ENCODE results near the gene GAP43. TPM values are rescaled to one million over a fixed set of nuclear protein-coding genes. Genes with fewer than 3 reads are reported as not detected.

The GAP43 gene, protein sequence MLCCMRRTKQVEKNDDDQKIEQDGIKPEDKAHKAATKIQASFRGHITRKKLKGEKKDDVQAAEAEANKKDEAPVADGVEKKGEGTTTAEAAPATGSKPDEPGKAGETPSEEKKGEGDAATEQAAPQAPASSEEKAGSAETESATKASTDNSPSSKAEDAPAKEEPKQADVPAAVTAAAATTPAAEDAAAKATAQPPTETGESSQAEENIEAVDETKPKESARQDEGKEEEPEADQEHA
- total RNA-seq (2021) (31.6 and 42.0 TPM in 2 replicates), Bru-seq, nascent RNA (percentile 66 among the genes with signal in this experiment), BruChase-seq, experiment 1, labeled RNA remaining after a 2-hour chase (percentile 54 among the genes with signal in this experiment), BruChase-seq, experiment 2, labeled RNA remaining after a 6-hour chase (percentile 51 among the genes with signal in this experiment)
- long read RNA-seq, transcript GAP43-201 (3 exons, 1,691 nt) = major isoform, 108 of 117 reads
- long read RNA-seq, partial matches to known transcripts = 5 of 117 reads
- long read RNA-seq, other reads (novel, unspliced or antisense) = 4 of 117 reads

DNA sequence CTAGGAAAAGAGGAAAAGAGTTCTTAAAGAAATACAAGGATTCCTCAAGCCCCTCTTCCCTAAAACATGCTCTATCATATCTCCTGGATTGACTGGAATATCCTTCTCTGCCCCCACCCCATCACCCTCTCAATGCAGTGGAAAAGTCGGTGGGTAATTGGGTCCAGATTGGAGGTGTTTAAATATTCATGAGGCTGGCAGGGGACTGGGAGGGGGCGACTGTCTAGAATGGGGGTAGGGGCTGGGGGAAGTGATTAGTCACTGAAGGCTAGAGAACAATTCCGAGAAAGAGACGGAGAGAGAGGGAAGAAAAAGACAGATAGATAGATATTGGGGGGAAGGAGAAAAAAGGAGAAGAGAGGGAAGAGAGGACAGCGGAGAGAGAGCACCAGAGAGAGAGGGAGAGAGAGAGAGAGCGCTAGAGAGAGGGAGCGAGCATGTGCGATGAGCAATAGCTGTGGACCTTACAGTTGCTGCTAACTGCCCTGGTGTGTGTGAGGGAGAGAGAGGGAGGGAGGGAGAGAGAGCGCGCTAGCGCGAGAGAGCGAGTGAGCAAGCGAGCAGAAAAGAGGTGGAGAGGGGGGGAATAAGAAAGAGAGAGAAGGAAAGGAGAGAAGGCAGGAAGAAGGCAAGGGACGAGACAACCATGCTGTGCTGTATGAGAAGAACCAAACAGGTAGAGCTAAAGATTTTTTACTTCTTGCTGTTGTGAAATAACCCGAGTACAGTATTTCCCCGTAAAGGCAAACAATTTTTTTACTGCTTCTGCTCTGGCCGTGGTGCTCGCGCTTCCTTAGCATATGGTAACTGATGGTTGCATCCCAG lies at the start of gene GAP43:
TSS of gene GAP43 (plus strand) at position 467 of the 825 bp plus-strand sequence. CDS start at position 647, 180 bp downstream.
- no TSS peak for BruUV-seq (replicated peaks)
- DNase-seq (ENCODE audit: low spot score) = peak; percentile 87
- CTCF ChIA-PET = no interaction called here
- Histone ChIP-seq H3K27ac (ENCODE audit: low read depth, low read length, poor library complexity, severe bottlenecking) (no peak within 1 kb of the TSS), H3K4me1 (ENCODE audit: insufficient read depth, low read length, poor library complexity, severe bottlenecking) (peaks cover 39% of the 10 kb centered on the region), H3K9me3 (ENCODE audit: low read depth, low read length, poor library complexity, severe bottlenecking) (no peaks in the 10 kb centered on the region), H3K36me3 (ENCODE audit: insufficient read depth, low read length, poor library complexity, severe bottlenecking) (no peaks in the 10 kb centered on the region), H3K27me3 (replicated peaks; ENCODE audit: insufficient read depth, low read depth, low read length, poor library complexity) (no peaks in the 10 kb centered on the region), H3K4me3 (ENCODE audit: low read depth, low read length, poor library complexity, severe bottlenecking) (peak within 1 kb of the TSS; percentile 44)
- POLR2A ChIA-PET (ENCODE audit: low non-redundant PET) = no interaction called here
- TF ChIP-seq, protein P1, sequence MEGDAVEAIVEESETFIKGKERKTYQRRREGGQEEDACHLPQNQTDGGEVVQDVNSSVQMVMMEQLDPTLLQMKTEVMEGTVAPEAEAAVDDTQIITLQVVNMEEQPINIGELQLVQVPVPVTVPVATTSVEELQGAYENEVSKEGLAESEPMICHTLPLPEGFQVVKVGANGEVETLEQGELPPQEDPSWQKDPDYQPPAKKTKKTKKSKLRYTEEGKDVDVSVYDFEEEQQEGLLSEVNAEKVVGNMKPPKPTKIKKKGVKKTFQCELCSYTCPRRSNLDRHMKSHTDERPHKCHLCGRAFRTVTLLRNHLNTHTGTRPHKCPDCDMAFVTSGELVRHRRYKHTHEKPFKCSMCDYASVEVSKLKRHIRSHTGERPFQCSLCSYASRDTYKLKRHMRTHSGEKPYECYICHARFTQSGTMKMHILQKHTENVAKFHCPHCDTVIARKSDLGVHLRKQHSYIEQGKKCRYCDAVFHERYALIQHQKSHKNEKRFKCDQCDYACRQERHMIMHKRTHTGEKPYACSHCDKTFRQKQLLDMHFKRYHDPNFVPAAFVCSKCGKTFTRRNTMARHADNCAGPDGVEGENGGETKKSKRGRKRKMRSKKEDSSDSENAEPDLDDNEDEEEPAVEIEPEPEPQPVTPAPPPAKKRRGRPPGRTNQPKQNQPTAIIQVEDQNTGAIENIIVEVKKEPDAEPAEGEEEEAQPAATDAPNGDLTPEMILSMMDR (conservative IDR thresholded peaks at IDR 0.05; ENCODE audit: low read depth, low read length) = 0 out of 2 replicates have a peak, but pooled peaks have one; percentile 14
- TF ChIP-seq EZH2 (IDR thresholded peaks at IDR 0.05; ENCODE audit: borderline replicate concordance, low read depth, low read length, poor library complexity, severe bottlenecking) = no peak
- intact Hi-C loops (cut with micrococcal nuclease; ENCODE audit: unreplicated experiment) = no loop called here

DNA sequence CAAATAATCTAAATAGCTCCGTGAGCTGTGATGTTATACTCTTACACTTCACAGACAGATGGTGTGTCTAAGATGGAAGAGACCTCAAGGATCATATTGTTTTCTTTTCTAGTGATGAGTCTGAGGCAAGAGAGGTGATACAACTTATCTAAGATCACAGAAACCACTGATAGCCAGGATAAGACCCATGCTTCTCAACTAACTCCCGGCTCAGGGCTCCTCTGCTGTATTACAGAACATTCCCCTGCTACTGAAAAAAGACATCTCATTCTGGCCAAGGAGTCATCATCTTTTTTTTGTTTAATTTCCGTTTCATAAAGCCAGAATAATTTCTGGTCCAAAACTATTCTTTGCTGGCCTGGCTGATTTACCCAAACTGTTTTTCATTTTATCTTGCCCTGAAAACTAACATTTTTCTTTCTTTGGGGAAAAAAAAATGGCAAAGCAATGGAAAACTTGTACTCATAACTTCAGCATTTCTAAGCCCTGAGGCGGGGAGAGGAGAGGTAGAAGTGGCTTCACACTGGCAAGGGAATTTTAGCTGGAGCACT lies 46.9 kb upstream of the GAP43 start:
- Histone ChIP-seq H3K9me3 (ENCODE audit: low read depth, low read length, poor library complexity, severe bottlenecking) (no peaks in the 10 kb centered on the region), H3K27me3 (replicated peaks; ENCODE audit: insufficient read depth, low read depth, low read length, poor library complexity) (no peaks in the 10 kb centered on the region), H3K27ac (ENCODE audit: low read depth, low read length, poor library complexity, severe bottlenecking) (no peak overlapping the region), H3K4me3 (ENCODE audit: low read depth, low read length, poor library complexity, severe bottlenecking) (no peak overlapping the region), H3K36me3 (ENCODE audit: insufficient read depth, low read length, poor library complexity, severe bottlenecking) (no peaks in the 10 kb centered on the region), H3K4me1 (ENCODE audit: insufficient read depth, low read length, poor library complexity, severe bottlenecking) (peaks cover 19% of the 10 kb centered on the region)
- TF ChIP-seq EZH2 (IDR thresholded peaks at IDR 0.05; ENCODE audit: borderline replicate concordance, low read depth, low read length, poor library complexity, severe bottlenecking) = no peak
- TF ChIP-seq, protein P1 (conservative IDR thresholded peaks at IDR 0.05; ENCODE audit: low read depth, low read length) = no peak
- intact Hi-C loops (cut with micrococcal nuclease; ENCODE audit: unreplicated experiment) = no loop called here
- ChIA-PET CTCF (no interaction called here), POLR2A (ENCODE audit: low non-redundant PET) (no interaction called here)
- DNase-seq (ENCODE audit: low spot score) = no peak
- no TSS peak for BruUV-seq (replicated peaks)

DNA sequence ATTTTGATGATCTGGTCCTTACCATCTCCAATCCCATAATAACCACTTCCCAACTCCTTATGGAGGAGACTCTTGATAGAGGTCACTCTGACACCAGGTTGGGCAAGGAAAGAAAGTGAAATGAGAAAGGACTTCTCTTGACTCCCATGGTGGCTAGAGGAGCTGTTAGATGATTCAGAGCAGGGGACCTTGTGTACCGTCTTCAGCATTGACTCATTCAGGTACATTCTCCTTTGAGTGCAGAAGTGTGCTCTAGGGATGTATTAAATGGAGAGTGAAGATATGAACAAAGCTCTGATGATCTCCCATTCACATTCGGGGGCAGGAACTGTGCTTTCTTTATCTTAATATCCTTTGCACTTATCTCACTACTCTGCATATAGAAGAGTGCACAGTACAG lies 46.3 kb upstream of the GAP43 start:
- Histone ChIP-seq H3K27ac (ENCODE audit: low read depth, low read length, poor library complexity, severe bottlenecking) (no peak overlapping the region), H3K4me3 (ENCODE audit: low read depth, low read length, poor library complexity, severe bottlenecking) (no peak overlapping the region), H3K36me3 (ENCODE audit: insufficient read depth, low read length, poor library complexity, severe bottlenecking) (no peaks in the 10 kb centered on the region), H3K9me3 (ENCODE audit: low read depth, low read length, poor library complexity, severe bottlenecking) (no peaks in the 10 kb centered on the region), H3K4me1 (ENCODE audit: insufficient read depth, low read length, poor library complexity, severe bottlenecking) (peaks cover 23% of the 10 kb centered on the region), H3K27me3 (replicated peaks; ENCODE audit: insufficient read depth, low read depth, low read length, poor library complexity) (no peaks in the 10 kb centered on the region)
- no TSS peak for BruUV-seq (replicated peaks)
- no peak for DNase-seq (ENCODE audit: low spot score)
- ChIA-PET CTCF (no interaction called here), POLR2A (ENCODE audit: low non-redundant PET) (no interaction called here)
- intact Hi-C loops (cut with micrococcal nuclease; ENCODE audit: unreplicated experiment) = no loop called here
- TF ChIP-seq, protein P1 (conservative IDR thresholded peaks at IDR 0.05; ENCODE audit: low read depth, low read length) = no peak
- no peak for TF ChIP-seq EZH2 (IDR thresholded peaks at IDR 0.05; ENCODE audit: borderline replicate concordance, low read depth, low read length, poor library complexity, severe bottlenecking)

Measured in A673 (cell line).